Measurements from ENCODE around the gene PCDHGC4.

- no peak for TF ChIP-seq CREB5 (CRISPR knock-in tag; IDR thresholded peaks at IDR 0.05; ENCODE audit: low read depth)
- no peak for TF ChIP-seq CSRNP3 (CRISPR knock-in tag; IDR thresholded peaks at IDR 0.05)
- no peak for TF ChIP-seq BACH2 (CRISPR knock-in tag; IDR thresholded peaks at IDR 0.05; ENCODE audit: borderline replicate concordance)
- no peak for TF ChIP-seq PATZ1 (CRISPR knock-in tag; IDR thresholded peaks at IDR 0.05; ENCODE audit: borderline replicate concordance)
- no peak for TF ChIP-seq ZNF565 (CRISPR knock-in tag; conservative IDR thresholded peaks at IDR 0.05; ENCODE audit: low read depth)
- no peak for TF ChIP-seq TCF4 (CRISPR knock-in tag; IDR thresholded peaks at IDR 0.05; ENCODE audit: borderline replicate concordance)
- TF ChIP-seq GLIS3 (CRISPR knock-in tag; IDR thresholded peaks at IDR 0.05) = no peak
- no peak for TF ChIP-seq ZFP30 (CRISPR knock-in tag; IDR thresholded peaks at IDR 0.05)
- no peak for TF ChIP-seq TSHZ2 (CRISPR knock-in tag; IDR thresholded peaks at IDR 0.05)
- TF ChIP-seq CSDC2 (CRISPR knock-in tag; IDR thresholded peaks at IDR 0.05) = no peak
Measured at GRCh38 chr5:141519605-141520565, 35.1 kb downstream of the PCDHGC4 start.

Data from SK-N-SH treated with all-trans-retinoic acid at 6 μM for 48 hours (cell line).